BJ (cell line): ENCODE measurements around the gene ICA1. TPM values are rescaled to one million over a fixed set of nuclear protein-coding genes. Genes with fewer than 3 reads are reported as not detected.

Experiments used
- CTCF ChIA-PET: fragments of 350-600 bp; formaldehyde crosslinking; extraction: SDS; loops from one replicate; lab custom pipeline; 2021; ENCODE audit warnings: antibody characterized with exemption, inconsistent platforms; lab: Yijun Ruan, JAX
- POLR2A ChIA-PET: fragments of 300-600 bp; sonication (Branson Sonifier 250); formaldehyde crosslinking; extraction: SDS; loops from one replicate; lab custom pipeline; 2021; ENCODE audit warnings: antibody characterized with exemption; lab: Charles Lee
- DNase-seq: peaks from one replicate; pipeline ENCODE4 v3.0.0-alpha.2; 2011; ENCODE audit warnings: low read depth
- H3K27me3 ChIP-seq: 2 replicates; pipeline ENCODE4 v1.6.0; 2011; ENCODE audit warnings: low read length; ENCODE audit not compliant: control insufficient read depth, insufficient read depth
- H3K36me3 ChIP-seq: 2 replicates; pipeline ENCODE4 v1.5.1; 2011; ENCODE audit warnings: low read length; ENCODE audit not compliant: control insufficient read depth, insufficient read depth
- H3K4me3 ChIP-seq: 2 replicates; pipeline ENCODE4 v1.5.1; 2011; ENCODE audit warnings: low read depth, mild to moderate bottlenecking, control low read depth, low read length
- polyA plus RNA-seq: library from polyadenylated mRNA; depleted of rRNA; stranded (reverse); fragments of >200 nt; gene quantifications from 2 replicates; pipeline ENCODE4 v1.2.3, GENCODE V29; 2011
- TF ChIP-seq, protein P1 (sequence below): IDR thresholded peaks from 2 replicates; pipeline ENCODE4 v1.5.1; 2011; ENCODE audit warnings: low read depth, mild to moderate bottlenecking, control low read depth, inconsistent platforms, low read length, moderate library complexity; ENCODE audit not compliant: insufficient read depth

Gene ICA1
- polyA plus RNA-seq, 1 experiment: 0.15 TPM

GRCh38 chr7:8120390-8121058, 141.4 kb downstream of the ICA1 start:
- ChIA-PET POLR2A (no interaction called here), CTCF (no interaction called here)
- Histone ChIP-seq H3K4me3 (no peak overlapping the region), H3K36me3 (no peaks in the 10 kb centered on the region), H3K27me3 (peaks cover 3% of the 10 kb centered on the region; the same call in 1 of the 2 replicates)
- TF ChIP-seq, protein P1, sequence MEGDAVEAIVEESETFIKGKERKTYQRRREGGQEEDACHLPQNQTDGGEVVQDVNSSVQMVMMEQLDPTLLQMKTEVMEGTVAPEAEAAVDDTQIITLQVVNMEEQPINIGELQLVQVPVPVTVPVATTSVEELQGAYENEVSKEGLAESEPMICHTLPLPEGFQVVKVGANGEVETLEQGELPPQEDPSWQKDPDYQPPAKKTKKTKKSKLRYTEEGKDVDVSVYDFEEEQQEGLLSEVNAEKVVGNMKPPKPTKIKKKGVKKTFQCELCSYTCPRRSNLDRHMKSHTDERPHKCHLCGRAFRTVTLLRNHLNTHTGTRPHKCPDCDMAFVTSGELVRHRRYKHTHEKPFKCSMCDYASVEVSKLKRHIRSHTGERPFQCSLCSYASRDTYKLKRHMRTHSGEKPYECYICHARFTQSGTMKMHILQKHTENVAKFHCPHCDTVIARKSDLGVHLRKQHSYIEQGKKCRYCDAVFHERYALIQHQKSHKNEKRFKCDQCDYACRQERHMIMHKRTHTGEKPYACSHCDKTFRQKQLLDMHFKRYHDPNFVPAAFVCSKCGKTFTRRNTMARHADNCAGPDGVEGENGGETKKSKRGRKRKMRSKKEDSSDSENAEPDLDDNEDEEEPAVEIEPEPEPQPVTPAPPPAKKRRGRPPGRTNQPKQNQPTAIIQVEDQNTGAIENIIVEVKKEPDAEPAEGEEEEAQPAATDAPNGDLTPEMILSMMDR: no peak
- DNase-seq: no peak

GRCh38 chr7:8119262-8119661, 142.7 kb downstream of the ICA1 start:
- CTCF ChIA-PET: no interaction called here
- TF ChIP-seq, protein P1: no peak
- DNase-seq: no peak
- no peak overlapping the region for H3K4me3 ChIP-seq
- H3K27me3 ChIP-seq: peaks cover 3% of the 10 kb centered on the region; the same call in 1 of the 2 replicates
- no peaks in the 10 kb centered on the region for H3K36me3 ChIP-seq
- POLR2A ChIA-PET: no interaction called here

DNA sequence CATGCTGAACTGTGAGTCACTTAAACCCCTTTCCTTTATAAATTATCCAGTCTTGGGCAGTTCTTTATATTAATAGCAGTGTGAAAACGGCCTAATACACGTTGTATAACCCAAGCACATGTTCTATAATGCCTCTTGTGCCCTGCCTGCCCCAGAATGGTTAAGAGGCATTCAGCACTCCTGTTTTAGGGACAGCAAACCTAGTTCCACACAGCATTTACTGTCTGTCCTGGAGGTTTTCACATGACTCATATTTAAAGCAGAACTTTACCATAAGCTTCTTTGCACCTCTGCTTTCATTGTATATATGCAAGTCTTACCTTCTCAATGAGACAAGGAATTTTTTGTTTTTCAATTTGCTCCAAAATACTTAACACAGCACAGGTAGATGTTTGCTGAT, 144.8 kb downstream of the ICA1 start:
- peaks cover 3% of the 10 kb centered on the region; the same call in 1 of the 2 replicates for H3K27me3 ChIP-seq
- ChIA-PET CTCF (no interaction called here), POLR2A (no interaction called here)
- H3K4me3 ChIP-seq: no peak overlapping the region
- no peaks in the 10 kb centered on the region for H3K36me3 ChIP-seq
- DNase-seq: no peak
- TF ChIP-seq, protein P1: no peak

DNA sequence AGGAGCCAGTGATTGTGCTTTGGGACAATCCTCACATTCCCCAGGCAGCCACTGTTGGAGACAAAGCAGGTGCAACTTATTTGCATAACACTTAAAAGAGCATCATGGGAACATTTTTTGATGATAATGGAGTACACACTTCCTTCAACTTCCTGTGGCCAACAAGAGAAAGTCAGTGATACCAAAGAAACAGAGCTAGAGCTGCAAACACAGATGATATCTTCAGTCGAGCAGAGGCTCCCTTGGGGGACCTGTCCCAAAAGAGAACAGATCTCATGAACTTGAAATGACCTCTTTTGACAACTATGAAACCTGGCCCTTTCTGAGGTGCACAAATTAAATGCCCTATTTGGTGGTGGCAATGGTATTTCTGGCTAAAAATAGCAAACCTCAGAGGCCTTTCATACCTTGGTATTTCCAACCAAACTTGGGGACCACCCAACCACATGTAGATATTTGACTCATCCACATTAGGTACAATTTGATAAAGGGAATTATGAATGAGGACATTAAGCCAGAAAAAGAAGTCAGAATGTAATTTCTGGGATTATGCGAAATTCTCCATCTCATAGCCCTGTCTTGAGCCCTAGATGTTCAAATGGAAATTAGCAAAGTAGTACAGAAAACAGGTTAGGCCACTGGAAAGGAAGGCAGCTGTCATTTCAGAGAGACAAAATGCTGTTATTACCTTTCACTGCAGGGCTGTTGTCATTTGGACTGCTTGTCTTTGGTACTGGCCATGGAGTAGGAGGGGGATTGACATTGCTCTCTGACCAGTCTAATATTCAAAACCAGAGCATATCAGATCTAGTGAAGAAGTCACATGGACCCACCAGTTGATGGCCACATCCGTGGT, 146.2 kb downstream of the ICA1 start:
- TF ChIP-seq, protein P1: no peak
- Histone ChIP-seq H3K36me3 (no peaks in the 10 kb centered on the region), H3K27me3 (no peaks in the 10 kb centered on the region), H3K4me3 (no peak overlapping the region)
- POLR2A ChIA-PET: no interaction called here
- CTCF ChIA-PET: interaction anchor here (1.0 kb wide), 1 partner anchor 18 kb away, joined by 3 read pairs; no protein-coding TSS in a partner anchor
- no peak for DNase-seq

GRCh38 chr7:8114175-8114574, 147.8 kb downstream of the ICA1 start:
- Histone ChIP-seq H3K36me3 (no peaks in the 10 kb centered on the region), H3K27me3 (no peaks in the 10 kb centered on the region), H3K4me3 (no peak overlapping the region)
- TF ChIP-seq, protein P1: no peak
- ChIA-PET POLR2A (no interaction called here), CTCF (no interaction called here)
- DNase-seq: no peak
